Prostate gland (tissue), 2 donors: ENCODE results near the gene ZMYM4.

Experiments
- CTCF ChIP-seq, 4 experiments: fragments of 200-600 bp in 2 of 4; fragments of 450-650 bp in 2 of 4; sonication (generic) in 2 of 4; IDR thresholded peaks; 1 replicate in 3 of 4; 2 replicates in 1 of 4; pipeline ENCODE4 v1.5.1; 2016 to 2019; ENCODE audit warnings: antibody characterized with exemption in 4 of 4, mild to moderate bottlenecking in 2 of 4, moderate library complexity in 2 of 4
- POLR2A ChIP-seq: fragments of 450-650 bp; IDR thresholded peaks from one replicate; pipeline ENCODE4 v1.6.1; 2016; ENCODE audit warnings: antibody characterized with exemption, mild to moderate bottlenecking

- no peak for TF ChIP-seq CTCF (IDR thresholded peaks at IDR 0.05)
- no peak for TF ChIP-seq POLR2A
Measured at GRCh38 chr1:35294809-35295208, 26.3 kb downstream of the ZMYM4 start.
